NAMALWA (cell line): Measurements from ENCODE around the gene CD3E.

Experiments used
- DNase-seq: peaks from one replicate; pipeline ENCODE4 v3.0.0-alpha.2; 2015; ENCODE audit warnings: low spot score

CD3E gene

DNA sequence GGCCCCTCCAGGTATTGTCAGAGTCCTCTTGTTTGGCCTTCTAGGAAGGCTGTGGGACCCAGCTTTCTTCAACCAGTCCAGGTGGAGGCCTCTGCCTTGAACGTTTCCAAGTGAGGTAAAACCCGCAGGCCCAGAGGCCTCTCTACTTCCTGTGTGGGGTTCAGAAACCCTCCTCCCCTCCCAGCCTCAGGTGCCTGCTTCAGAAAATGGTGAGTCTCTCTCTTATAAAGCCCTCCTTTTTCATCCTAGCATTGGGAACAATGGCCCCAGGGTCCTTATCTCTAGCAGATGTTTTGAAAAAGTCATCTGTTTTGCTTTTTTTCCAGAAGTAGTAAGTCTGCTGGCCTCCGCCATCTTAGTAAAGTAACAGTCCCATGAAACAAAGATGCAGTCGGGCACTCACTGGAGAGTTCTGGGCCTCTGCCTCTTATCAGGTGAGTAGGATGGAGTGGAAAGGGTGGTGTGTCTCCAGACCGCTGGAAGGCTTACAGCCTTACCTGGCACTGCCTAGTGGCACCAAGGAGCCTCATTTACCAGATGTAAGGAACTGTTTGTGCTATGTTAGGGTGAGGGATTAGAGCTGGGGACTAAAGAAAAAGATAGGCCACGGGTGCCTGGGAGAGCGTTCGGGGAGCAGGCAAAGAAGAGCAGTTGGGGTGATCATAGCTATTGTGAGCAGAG lies at the start of gene CD3E:
CD3E (plus strand) TSS at position 163 of the 681 bp plus-strand sequence; CDS start at position 386, 223 bp downstream.
- DNase-seq: no peak

DNA sequence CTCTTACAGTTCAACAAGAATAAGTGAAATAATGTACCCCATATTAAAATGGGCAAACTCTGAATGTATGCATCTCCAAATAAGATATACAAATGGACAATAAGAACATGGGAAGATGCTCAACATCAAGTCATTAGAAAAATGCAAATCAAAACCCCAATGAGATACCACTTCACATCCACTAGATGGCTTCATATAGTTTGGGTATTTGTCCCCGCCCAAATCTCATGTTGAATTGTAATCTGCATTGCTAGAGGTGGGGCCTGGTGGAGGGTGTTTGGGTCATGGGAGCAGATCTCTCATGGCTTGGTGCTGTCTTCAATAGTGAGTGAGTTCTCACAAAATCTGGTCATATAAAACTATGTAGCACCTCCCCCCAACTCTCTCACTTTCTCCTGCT lies 46.1 kb upstream of the CD3E start:
- peak; percentile 73 for DNase-seq

DNA sequence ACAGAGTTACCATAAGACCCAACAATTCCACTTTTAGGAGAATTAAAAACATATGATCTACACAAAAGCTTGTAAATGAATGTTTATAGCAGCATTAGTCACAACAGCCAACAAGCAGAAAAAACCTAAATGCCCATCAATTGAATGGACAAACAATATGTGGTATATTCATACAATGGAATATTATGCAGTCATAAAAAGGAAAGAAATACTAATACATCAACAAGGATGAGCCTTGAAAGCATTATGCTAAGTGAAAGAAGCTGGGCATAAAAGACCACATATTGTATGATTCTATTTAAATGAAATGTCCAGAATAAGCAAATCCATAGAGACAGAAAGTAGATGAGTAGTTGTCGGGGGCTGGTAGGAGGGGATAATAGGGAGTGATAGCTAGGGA lies 45.4 kb upstream of the CD3E start:
- DNase-seq: no peak

DNA sequence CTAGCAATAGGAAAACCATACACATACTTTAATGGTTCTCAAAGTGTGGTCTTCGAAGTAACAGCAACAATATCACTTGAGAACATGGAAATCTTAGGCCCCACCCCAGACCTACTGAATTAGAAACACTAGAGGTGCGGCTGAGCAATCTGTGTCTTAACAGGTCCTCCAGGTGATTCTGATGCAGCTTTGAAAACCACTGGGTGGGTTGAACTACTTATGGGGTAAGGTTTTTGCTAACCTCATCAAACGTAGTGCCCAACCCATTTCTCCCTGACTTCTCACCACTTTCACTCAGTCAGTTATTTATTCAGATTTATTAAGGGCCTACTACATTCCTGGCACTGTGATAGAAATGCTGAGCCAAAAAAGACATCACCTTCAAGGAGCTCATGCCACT lies 44.2 kb upstream of the CD3E start:
- DNase-seq: no peak

DNA sequence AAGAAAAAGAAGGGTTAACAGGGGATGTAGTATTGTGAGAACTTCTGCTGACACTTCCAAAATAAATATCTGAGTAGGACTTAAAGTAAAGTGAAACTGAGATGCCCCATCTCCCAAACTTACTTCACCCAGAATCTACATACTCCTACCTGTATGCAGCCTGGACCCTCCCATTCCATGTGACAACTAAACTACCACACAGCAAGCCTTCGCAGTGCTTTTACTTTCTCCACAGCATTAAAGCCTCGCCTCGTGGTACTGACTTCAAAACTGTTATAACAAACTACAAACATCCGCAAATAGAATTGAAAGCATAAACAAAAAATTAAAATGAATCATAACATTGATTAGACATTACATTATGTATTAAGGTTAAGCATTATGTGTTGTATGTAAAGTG lies 41.4 kb upstream of the CD3E start:
- no peak for DNase-seq

DNA sequence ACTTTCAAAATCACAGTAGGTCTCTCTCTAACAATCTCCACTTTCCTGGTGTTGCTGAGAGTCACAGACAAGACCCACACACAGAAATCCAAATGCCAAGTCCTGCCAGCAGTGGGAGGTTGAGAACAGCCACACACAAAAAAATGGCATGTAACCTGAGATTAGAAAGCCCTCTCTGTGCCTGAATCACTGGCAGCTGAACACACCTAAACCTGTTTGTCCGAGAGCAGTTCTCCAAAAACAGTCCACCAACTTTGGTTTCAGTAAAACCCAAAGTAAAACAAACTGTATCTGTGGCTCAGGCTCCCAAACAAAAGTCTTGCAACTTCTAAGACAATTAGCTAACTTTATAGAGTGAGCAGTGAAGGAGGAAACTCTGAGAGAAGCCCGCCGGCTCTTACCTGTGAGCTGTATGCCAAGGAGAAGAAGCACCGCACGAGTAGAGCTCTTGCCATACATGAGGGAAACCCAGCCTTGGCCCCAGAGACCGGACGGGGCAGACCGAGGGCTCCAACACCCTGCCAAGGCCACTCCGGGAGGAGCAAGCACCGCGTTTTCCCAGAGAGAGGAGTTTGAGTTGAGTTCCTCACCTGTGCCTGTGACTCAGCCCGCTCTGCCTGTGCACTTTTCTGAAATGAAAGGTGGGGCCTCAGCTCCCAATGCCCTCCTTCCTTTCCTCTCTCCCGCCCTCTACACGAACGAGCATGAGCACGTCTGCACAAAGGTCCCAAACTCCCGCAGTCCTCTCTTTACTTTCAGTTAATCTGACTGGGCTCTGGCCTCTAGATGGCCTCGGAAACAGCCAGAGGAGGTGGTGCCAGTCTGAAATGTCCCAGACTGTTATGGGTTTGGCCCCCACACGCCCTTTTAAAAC lies 40.6 kb upstream of the CD3E start, which contains the start of gene MPZL2:
MPZL2 (minus strand) TSS at position 603 of the 874 bp plus-strand sequence; CDS start at position 459, 144 bp downstream.
- no peak for DNase-seq

DNA sequence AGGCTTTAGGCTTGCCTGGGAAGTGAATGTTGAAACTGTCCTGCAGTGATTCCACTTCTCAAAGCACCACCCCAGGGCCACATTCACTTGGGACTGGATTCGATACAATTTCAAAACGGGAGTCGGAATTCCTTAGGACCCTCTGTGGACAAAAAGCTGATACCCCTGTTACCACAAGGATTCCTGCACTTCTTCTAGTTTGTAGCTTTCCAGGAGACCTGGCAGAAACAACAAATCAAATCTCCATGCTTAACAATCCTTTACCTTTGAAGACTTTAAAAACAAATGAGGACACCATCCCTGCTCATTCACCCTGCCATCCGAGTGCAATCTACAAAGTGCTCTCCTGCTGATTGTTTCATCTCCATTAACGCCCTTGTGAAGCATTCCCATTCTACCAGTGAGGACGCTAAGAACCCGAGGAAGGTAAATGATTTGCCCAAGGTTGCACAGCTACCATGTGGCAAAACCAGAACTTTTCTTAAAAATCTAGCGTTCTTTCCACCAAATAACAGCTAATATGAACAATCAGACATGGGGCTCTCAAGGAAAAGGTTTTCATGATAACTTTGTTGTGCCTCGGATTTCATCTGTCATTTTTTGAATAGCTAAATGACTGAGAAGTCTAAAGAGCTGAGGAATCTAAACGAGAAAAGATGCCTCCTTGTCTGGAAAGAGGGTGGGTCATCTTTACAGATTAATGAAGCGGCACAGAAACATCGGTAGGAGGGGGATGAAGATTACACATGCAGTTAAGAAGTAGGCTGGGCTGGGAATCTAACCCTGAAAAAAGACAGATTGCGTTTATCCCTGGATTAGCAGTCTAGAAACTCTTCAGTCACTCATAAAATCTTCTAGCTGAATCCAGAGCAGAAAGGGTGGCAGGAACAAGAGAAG lies 39.7 kb upstream of the CD3E start:
- DNase-seq: no peak

DNA sequence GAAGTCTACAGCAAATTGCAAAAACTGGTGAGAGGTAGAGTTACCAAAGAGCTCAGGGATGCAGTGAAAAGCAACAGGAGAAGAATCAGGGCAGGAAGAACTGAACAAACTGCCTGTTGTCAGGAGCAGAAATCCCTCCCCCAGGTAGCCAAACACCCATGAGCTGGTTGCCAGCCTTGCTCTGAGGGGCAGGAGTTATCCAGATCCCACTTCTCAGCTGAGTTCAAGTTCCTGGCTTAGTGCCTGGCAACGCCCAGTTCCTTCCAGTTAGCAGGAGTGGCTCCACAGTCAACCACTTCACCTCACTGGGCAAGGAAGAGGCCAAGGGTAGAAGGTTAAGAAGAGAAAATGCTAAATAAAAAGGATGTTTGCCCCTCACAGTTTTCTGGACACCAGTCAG lies 38.6 kb upstream of the CD3E start:
- DNase-seq: no peak

DNA sequence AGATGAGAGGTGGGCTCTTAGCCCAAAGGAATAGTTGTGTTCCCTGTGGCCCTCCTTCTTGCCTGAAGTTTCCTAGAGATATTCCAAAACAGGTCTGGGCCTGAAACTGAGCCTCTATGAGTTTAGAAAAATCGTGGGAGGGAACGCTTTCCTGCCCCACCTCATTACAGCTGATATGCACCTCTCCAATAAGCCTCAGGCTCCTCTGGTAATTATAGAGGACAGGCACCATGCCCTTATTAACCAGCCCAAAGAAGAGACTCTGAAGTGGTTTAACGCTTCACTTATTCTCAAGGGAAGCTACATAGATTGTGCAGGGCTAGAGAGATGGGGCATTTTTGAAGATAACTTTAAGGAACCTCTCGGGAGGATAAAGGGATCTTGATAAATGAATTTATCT lies 37.0 kb upstream of the CD3E start:
- DNase-seq: peak; percentile 20

DNA sequence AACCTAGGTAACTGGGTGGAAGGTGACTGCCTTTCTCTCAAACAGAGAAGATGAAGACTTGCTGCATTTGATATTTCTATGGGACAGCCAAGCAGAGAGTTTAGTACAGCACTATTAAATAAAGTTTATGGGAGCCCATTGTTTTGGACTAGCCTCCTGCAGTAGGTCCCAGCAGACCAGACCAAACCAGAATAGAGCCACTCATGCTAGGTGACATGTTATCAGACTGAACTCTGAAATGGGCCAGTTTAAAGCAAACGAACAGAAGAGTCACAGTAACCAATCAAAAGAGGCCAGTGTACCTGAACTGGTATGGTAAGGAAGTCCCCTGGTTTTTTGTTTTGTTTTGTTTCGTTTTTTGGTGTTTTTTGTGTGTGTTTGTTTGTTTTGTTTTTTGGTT lies 32.5 kb upstream of the CD3E start:
- DNase-seq: no peak

DNA sequence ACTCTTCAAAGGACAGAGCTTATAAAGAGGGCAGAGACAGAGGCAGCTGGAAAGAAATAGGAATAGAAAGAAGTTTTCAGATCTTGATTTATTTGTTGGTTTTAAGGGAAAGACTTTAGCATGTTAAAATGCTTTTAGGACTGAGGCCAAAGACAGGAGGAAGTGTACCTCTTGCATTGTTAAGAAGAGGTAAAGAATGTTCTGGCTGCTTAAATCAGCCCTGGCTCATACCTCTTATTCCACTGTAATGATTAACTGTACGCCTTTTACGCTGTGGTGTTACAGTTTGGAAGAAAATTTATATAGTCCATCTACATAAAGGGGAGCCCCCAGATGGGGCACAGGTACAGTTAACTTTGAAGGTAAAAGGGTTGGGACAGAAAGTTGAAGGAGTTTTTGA lies 30.3 kb upstream of the CD3E start:
- no peak for DNase-seq

DNA sequence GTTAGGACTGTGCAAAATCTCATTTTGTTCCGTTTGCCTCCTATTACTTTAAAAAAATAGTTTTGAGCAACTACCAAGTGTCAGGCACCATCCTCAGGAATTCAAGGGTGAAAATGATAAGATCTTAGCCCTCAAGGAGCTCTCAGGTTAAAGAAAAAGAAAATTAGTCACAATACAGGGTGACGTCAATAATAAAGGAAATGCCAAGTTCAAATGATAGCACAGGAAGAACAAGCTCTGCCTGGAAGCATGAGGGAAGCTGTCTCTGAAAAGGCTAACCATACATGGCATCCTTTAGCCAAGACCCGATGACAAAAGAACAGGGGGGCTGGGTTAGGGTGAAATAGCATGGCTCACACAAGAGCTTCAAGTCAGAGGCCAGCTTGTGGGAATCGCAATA lies 29.4 kb upstream of the CD3E start:
- no peak for DNase-seq

DNA sequence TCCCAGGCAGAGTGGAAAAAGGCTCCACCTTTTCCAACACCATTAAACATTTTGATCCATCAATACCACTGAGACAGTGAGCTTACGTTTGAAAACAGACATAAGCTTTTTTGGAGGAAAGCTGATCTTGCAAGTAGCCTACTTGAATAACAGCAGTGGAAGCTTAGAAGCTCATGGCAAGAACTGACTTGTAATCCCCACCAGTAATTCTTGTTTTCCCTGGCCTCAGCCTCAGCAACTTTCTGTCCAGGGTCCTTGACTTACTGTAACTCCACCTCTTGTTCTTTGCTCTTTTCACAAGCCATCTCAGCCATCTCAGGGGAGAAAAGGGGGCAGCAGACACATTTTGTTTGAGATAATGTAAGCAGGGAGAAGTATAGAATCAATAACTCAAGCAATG lies 28.1 kb upstream of the CD3E start:
- DNase-seq: no peak

DNA sequence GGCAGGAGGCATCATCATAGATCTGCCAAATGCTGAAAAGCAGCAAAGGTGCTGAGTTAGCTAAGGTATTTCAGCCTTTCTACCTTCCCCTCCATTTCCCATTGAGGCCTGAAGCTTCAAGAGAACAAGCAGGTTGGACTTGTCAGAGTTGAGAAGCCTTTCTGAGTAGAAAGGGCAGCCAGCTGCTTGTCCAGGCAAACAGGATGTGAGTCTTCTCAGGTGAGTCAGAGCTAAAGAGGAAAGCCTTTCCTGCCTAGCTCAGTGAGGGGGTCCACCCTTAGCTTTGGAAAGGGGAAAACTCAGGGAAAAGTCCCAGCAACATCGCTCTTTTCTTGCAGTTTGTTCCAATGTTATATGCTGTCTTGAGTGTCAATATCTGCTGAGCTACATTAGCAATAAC lies 27.2 kb upstream of the CD3E start:
- no peak for DNase-seq

DNA sequence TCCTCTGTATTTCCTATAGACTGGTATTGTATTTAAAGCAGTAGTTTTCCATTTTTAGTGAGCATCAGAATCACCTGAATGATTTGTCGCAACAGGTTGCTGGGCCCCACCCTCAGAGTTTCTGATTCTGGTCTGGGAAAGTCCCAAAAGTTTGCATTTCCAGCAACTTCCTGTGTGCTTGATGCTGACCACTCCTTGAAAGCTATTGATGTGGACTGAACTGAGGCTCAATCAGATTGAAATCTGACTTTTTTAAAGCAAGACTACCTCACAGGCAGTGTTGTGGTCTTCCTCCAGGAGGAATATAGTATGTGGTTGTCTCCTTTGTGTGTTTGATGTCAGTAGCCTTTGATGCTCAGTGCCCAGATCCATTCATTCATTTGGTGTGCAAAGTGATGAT lies 23.2 kb upstream of the CD3E start:
- DNase-seq: no peak

DNA sequence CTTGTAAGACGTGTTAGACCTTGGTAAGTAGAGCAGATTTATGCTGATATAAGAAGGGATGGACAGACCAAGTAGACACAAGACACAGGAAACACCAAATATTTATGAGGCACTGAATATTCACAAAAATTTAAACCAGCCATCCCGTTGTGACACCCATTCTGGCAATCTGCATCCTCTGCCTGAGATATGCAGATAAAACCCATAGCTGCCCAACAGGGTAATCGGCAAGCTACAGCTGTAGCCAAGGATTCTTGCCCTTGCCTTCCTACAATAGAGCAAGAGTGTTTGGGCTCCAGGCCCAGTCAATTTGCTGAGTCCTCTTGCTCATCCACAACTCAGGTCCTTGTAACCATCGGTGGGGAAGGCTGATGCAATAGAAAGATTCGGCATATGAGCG lies 21.9 kb upstream of the CD3E start:
- no peak for DNase-seq

DNA sequence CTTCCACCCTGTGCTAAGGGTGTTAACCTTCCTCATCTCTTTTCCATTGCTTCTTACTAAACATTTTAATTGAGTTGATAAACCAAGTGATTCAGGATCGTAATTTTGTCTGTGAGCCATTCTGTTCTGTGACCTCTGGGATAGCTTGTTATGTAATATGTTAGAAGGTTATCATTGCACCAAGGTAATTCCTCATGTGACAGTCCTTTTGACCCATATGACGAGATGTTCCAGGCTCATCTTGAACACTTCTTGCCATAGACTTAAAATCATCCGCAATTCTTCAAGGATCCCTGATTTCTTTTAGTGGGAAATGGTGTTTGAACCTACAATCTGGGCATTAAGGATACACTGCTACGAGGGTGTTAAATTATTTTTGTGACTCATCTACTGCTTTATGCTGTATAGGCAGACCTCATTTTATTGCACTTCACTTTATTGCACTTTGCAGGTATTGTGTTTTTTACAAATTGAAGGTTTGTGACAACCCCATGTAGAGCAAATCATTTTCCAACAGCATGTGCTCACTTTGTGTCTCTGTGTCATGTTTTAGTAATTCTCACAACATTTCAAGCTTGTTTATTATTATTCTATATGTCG lies 21.4 kb upstream of the CD3E start:
- DNase-seq: no peak

DNA sequence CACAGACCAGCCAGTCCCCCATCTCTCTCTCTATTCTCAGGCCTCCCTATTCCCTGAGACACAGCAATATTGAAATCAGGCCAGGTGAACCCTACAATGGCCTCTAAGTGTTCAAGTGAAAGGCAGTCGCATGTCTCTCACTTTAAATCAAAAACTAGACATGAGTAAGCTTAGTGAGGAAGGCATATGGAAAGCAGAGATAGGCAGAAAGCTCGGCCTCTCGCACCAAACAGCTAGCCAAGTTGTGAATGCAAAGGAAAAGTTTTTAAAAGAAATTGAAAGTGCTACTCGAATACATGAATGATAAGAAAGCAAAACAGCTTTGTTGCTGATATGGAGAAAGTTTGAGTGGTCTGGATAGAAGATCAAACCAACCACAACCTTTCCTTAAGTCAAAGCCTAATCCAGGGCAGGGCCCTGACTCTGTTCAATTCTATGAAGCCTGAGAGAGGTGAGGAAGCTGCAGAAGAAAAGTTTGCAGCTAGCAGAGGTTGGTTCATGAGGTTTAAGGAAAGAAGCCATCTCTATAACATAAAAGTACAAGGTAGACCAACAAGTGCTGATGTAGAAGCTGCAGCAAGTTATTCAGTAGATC lies 20.7 kb upstream of the CD3E start:
- DNase-seq: no peak

DNA sequence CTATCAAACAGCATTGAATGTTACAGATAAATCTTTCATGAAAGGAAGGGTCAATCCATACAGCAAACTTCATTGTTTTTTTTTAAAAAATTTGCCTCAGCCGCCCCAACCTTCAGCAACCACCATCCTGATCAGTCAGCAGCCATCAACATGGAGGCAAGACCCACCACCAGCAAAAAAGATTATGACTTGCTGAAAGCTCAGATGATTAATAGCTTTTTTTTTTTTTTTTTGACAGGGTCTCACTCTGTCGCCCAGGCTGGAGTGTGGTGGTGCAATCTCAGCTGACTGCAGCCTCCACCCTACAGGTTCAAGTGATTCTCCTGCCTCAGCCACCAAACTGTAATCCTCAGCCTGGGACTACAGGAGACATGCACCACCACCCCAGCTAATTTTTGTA lies 18.0 kb upstream of the CD3E start:
- no peak for DNase-seq

DNA sequence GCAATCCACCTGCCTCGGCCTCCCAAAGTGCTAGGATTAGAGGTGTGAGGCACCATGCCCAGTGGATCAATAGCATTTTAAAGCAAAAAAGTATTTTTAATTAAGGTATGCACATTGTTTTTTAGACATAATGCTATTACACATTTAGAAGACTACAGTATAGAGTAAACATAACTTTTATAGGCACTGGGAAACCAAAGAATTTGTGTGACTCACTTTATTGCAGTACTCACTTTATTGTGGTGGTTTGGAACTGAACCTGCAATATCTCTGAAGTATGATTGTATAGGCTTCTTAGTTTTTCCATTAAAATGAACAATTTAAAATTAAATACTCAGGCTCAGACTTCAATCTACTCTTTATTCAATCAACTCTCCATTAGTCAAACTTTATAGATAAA lies 17.5 kb upstream of the CD3E start:
- DNase-seq: no peak

DNA sequence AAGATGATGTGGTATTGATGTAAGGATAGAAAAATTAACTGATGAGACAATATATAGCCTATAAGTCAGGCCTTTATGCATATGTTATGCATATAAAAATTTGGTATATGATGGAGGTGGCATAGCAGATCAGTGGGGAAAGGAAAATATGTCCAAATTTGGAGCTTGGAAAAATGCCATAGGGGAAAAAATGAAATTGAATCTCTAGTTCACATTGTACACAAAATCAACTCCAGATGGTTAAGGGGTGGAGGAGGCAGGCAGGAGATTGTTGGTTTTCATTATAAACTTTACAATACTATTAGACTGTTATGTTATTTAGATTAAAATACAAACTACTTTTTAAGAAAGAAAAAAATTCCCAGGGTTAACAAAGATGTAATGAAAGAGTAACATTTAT lies 15.1 kb upstream of the CD3E start:
- DNase-seq: no peak

DNA sequence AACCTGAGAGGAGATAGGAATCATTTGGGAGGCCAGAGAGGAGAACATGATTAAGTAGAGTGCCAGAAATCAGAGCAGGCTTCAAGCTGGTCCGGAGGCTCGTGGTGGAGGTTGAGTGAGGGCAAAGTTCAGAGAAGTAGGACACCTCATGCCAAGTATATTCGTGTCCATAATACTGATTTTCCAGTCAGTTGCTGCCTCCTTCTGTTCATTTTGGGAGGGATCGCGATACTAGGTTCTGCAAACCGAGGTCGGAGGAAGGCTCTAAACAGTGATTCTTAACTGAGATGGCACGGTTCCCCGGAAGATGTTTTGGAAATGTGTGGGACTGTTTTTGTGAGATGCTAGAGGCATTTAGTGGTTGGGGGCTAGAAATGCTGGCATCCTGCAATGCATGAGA lies 13.6 kb upstream of the CD3E start:
- DNase-seq: peak; percentile 28
